Thoracic aorta (tissue), 2 donors: Measurements from ENCODE around the gene NAT16. TPM values are rescaled to one million over a fixed set of nuclear protein-coding genes. Genes with fewer than 3 reads are reported as not detected.
"Not testable (repeated sequence)": the region's sequence is repeated elsewhere in the genome, so short reads cannot be mapped to it uniquely, and the experiment has no call there.

ENCODE experiments used
- ATAC-seq: fragments of 150-250 bp; one replicate; pipeline ENCODE4 v1.8.0; 2017; ENCODE audit warnings: low read depth; ENCODE audit not compliant: insufficient number of reproducible peaks, low FRiP score
- DNase-seq: peaks from one replicate; pipeline ENCODE4 v3.0.0-alpha.2; 2020; ENCODE audit warnings: low spot score
- H3K27ac ChIP-seq, 2 donors: fragments of 200-600 bp; sonication (generic); 1 replicate in 1 of 2; 2 replicates in 1 of 2; pipeline ENCODE4 v1.5.1; 2016; ENCODE audit warnings: mild to moderate bottlenecking in 2 of 2, moderate library complexity in 2 of 2
- H3K27me3 ChIP-seq: fragments of 200-600 bp; sonication (generic); replicated peaks from 2 replicates; pipeline ENCODE4 v1.6.0; 2016; ENCODE audit warnings: mild to moderate bottlenecking; ENCODE audit not compliant: insufficient read depth
- H3K36me3 ChIP-seq: fragments of 200-600 bp; sonication (generic); one replicate; pipeline ENCODE4 v1.5.1; 2016
- H3K4me1 ChIP-seq, 2 donors: fragments of 200-600 bp; sonication (generic); 1 replicate in 1 of 2; 2 replicates in 1 of 2; pipeline versions ENCODE4 v1.5.1 to v1.6.0; 2016; ENCODE audit warnings: low read depth in 2 of 2, mild to moderate bottlenecking in 1 of 2; ENCODE audit not compliant: control insufficient read depth in 1 of 2
- H3K4me3 ChIP-seq: fragments of 200-600 bp; sonication (generic); 2 replicates; pipeline ENCODE4 v1.5.1; 2016; ENCODE audit warnings: mild to moderate bottlenecking
- H3K9me3 ChIP-seq: fragments of 200-600 bp; sonication (generic); 2 replicates; pipeline ENCODE4 v1.5.1; 2016
- CTCF ChIP-seq: fragments of 200-600 bp; sonication (generic); IDR thresholded peaks from one replicate; pipeline ENCODE4 v1.5.1; 2019; ENCODE audit warnings: antibody characterized with exemption
- total RNA-seq, 2 donors: library from RNA; depleted of rRNA; stranded (reverse); fragments of >200 nt; gene quantifications; one replicate each; pipeline versions ENCODE4 v1.1.0 to v1.2.3, GENCODE V29; 2016

Gene NAT16
- total RNA-seq, 2 donors from 2014 or later = not detected

DNA sequence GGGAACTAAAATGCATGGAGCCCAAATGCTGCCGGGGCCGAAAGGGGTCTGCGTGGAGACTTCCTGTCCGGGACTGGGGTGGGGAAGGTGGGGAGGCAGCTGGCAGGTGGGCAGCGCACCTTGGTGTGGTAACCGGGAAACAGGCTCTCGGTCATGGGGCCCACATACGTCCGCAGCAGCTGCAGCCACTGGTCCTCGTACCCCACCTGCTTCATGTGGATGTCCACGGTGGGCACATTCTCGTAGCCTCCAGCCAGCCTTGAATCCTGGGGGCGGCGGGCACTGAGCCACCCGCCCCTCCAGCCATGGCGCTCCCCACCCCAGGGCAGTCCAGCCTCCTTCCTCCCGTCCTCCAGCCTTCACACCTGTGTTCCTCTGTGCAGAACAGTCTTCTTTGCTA, 27.4 kb upstream of the NAT16 start:
- H3K36me3 ChIP-seq = peaks cover 24% of the 10 kb centered on the region
- no peak for TF ChIP-seq CTCF
- DNase-seq (no peak), ATAC-seq (no peak)
- no peak overlapping the region for H3K4me3 ChIP-seq
- no peak overlapping the region for H3K27ac ChIP-seq
- no peaks in the 10 kb centered on the region for H3K4me1 ChIP-seq
- no peaks in the 10 kb centered on the region for H3K9me3 ChIP-seq
- peaks cover 3% of the 10 kb centered on the region for H3K27me3 ChIP-seq

GRCh38 chr7:101206665-101207042, 26.6 kb upstream of the NAT16 start:
- Histone ChIP-seq H3K9me3 (no peaks in the 10 kb centered on the region), H3K27ac (no peak overlapping the region), H3K4me1 (peaks cover 4 to 7% of the 10 kb centered on the region in 2 donors), H3K4me3 (no peak overlapping the region), H3K27me3 (peaks cover 9% of the 10 kb centered on the region), H3K36me3 (peaks cover 18% of the 10 kb centered on the region)
- no peak for ATAC-seq
- TF ChIP-seq CTCF = no peak
- no peak for DNase-seq

DNA sequence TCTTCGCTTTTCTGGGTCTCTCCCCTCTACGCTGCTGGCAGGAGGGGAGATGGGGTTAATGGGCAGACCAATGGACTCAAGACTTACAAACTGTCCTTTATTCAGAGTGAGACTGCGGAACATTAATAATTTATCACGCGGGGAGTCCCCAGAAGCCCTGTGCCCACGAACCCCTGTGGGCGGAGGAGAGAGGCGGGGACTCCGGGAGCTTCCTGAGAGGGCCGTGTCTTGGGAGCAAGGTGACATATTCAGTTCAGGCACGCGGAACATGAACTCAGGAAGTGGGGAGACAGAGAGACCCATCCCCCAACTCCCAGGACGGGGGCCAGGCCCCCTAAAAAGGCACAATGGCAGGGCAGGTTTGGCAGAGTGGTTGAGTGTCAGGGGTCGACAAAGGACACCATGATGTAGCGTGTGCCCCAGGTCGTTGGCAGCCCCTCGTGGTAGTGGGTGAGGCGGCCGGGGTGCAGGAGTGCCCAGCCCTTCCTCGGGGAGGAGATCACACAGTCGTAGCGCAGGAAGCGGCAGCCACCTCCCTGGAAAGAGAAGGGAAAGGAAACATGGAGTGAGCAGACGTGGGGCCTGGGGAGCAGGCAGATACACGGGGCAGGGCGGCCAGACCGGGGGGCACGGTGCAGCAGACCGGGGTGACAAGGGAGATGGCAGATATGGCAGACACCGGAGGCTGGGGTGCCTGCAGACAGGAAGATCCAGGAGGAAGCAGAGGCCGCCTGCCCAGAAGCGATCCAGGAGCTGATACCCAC, 26.0 kb upstream of the NAT16 start:
- ATAC-seq (no peak), DNase-seq (no peak)
- no peaks in the 10 kb centered on the region for H3K9me3 ChIP-seq
- peaks cover 5 to 9% of the 10 kb centered on the region in 2 donors for H3K4me1 ChIP-seq
- H3K36me3 ChIP-seq = peaks cover 16% of the 10 kb centered on the region
- no peak overlapping the region for H3K4me3 ChIP-seq
- H3K27ac ChIP-seq = no peak overlapping the region
- H3K27me3 ChIP-seq = peaks cover 9% of the 10 kb centered on the region
- no peak for TF ChIP-seq CTCF

DNA sequence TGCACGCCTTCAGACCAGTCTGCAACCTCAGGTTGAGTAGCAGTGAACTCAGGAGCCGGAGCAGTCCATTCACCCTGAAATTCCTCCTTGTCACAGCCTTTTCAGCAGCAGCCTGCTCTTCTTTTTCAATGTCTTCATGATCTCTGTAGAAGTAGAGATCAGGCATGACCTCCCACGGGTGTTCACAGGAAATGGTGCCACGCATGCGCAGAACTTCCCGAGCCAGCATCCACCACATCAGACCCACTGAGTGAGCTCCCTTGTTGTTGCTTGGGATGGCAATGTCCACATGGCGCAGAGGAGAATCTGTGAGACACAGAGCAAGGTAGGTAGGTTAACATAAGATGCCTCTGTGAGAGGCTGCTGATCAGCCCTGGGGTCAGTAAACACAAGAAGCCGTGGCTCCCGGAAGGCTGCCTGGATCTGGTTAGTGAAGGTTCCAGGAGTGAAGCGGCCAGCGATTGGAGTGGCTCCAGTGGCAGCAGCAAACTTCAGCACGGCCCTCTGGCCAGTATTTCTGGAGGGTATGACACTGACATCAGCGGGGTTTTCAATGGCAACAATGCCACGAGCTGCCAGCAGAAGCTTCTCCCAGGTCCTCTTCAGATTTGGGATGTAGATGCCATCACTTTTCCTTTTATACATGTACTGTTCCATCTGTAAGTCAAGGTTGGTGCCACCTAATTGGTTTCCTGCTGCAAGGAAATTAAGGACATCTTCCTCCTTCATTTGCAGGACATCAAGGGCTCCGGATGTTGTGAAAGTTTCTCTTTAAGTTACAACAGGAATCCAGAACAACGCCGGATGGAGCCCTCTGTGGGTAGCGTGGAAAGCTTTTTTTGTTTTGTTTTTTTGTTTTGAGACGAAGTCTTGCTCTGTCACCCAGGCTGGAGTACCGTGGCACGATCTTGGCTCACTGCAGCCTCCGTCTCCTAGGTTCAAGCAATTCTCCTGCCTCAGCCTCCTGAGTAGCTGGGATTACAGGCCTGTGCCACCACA, 23.9 kb upstream of the NAT16 start:
- not testable (repeated sequence) for H3K27me3 ChIP-seq, H3K4me3 ChIP-seq, DNase-seq, ATAC-seq, H3K4me1 ChIP-seq, H3K27ac ChIP-seq, H3K9me3 ChIP-seq, H3K36me3 ChIP-seq

DNA sequence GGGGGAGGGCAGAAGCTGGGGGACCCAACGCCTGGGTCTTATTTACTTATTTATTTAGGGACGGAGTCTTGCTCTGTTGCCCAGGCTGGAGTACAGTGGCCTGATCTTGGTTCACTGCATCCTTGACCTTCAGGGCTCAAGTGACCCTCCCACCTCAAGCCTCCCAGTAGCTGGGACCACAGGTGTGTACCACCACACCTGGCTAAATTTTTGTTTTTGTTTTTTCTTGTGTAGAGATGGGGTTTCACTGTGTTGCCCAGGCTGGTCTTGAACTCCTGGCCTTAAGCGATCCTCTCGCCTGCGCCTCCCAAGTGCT, 22.5 kb upstream of the NAT16 start:
- peaks cover 9% of the 10 kb centered on the region for H3K27me3 ChIP-seq
- H3K4me1 ChIP-seq = peaks cover 5 to 9% of the 10 kb centered on the region in 2 donors
- H3K9me3 ChIP-seq = no peaks in the 10 kb centered on the region
- DNase-seq (no peak), ATAC-seq (no peak)
- TF ChIP-seq CTCF = no peak
- no peak overlapping the region for H3K27ac ChIP-seq
- no peaks in the 10 kb centered on the region for H3K36me3 ChIP-seq
- H3K4me3 ChIP-seq = no peak overlapping the region
